Stomach smooth muscle (tissue), 2 donors: ENCODE results near the gene CHKA.
"Not testable (repeated sequence)": the region's sequence is repeated elsewhere in the genome, so short reads cannot be mapped to it uniquely, and the experiment has no call there.

ENCODE experiments used
- H3K27ac ChIP-seq: one replicate; pipeline ENCODE4 v1.7.0; 2013; ENCODE audit warnings: mild to moderate bottlenecking, low read length, inconsistent platforms
- H3K27me3 ChIP-seq, 2 donors: one replicate each; pipeline ENCODE4 v1.7.0; 2013; ENCODE audit warnings: low read length in 2 of 2; ENCODE audit not compliant: insufficient read depth in 2 of 2, control insufficient read depth in 1 of 2
- H3K36me3 ChIP-seq, 2 donors: one replicate each; pipeline ENCODE4 v1.7.0; 2013; ENCODE audit warnings: low read length in 2 of 2; ENCODE audit not compliant: control insufficient read depth in 2 of 2, insufficient read depth in 2 of 2
- H3K4me1 ChIP-seq: one replicate; pipeline ENCODE4 v1.7.0; 2013; ENCODE audit warnings: low read length; ENCODE audit not compliant: control insufficient read depth, insufficient read depth
- H3K4me3 ChIP-seq, 2 donors: one replicate each; pipeline ENCODE4 v1.7.0; 2013; ENCODE audit warnings: low read length in 2 of 2
- H3K9ac ChIP-seq, 2 donors: one replicate each; pipeline ENCODE4 v1.7.0; 2013; ENCODE audit warnings: low read length in 2 of 2, mild to moderate bottlenecking in 1 of 2
- H3K9me3 ChIP-seq, 2 donors: one replicate each; pipeline ENCODE4 v1.7.0; 2013; ENCODE audit warnings: low read length in 2 of 2; ENCODE audit not compliant: control insufficient read depth in 2 of 2
- donor health status: healthy.
- donor health status: Pancreatic carcinoma.

The CHKA gene

DNA sequence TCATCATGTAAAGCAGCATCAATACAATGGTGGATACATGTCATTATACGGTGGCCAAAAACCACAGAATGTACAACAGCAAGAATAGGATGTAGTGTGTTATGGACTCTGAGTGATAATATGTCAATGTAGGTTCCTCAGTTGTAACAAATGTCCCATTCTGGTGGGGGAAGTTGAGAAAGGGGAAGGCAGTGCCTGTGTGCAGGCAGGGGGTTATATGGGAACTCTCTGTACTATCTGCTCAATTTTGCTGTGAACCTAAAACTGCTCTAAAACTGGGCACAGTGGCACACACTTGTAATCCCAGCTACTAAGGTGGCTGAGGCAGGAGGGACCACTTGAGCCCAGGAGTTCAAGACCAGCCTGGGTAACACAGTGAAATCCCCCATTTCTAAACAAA lies 5.9 kb downstream of the CHKA start:
- Histone ChIP-seq H3K4me1 (peaks cover 25% of the 10 kb centered on the region), H3K9me3 (no peaks in the 10 kb centered on the region), H3K27ac (no peak overlapping the region), H3K27me3 (no peaks in the 10 kb centered on the region), H3K9ac (no peak overlapping the region), H3K4me3 (no peak overlapping the region), H3K36me3 (no peaks in the 10 kb centered on the region)

DNA sequence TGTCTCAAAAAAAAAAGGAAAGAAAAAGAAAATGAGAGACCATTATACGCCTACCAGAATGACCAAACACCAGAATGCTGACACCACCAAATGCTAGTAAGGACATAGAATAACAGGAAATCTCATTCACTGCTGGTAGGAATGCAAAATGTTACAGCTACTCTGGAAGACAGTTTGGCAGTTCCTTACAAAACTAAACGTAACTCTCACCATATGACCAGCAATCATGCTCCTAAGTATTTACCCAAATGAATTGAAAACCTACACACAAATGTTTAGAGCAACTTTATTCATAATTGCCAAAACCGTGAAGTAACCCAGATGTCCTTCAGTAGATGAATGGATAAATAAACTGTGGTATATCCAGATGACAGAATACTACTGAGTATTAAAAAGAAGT lies 7.2 kb downstream of the CHKA start:
- Histone ChIP-seq H3K4me3 (no peak overlapping the region), H3K9ac (no peak overlapping the region), H3K36me3 (no peaks in the 10 kb centered on the region), H3K4me1 (peaks cover 20% of the 10 kb centered on the region), H3K27me3 (no peaks in the 10 kb centered on the region), H3K27ac (no peak overlapping the region), H3K9me3 (no peaks in the 10 kb centered on the region)

DNA sequence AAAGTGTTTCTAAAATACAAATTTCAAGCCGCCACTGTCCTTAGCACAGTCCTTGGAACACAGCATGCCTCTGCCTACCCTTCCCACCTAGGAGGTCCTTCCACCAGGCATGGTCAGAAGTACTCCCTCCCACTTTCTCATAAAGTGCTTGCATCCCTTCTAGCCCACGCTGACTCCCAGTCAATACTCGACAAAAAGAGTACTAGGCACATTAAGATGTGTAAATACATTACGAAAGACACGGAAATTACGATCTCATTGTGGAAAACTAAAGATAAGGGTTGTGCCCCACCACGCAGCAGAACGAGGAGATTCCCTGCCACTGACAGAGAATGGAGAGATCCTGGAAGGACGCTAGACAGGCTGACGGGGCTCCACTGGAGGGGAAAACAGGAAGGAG lies 13.5 kb downstream of the CHKA start:
- Histone ChIP-seq H3K9me3 (no peaks in the 10 kb centered on the region), H3K27me3 (no peaks in the 10 kb centered on the region), H3K4me3 (no peak overlapping the region), H3K4me1 (peaks cover 12% of the 10 kb centered on the region), H3K36me3 (no peaks in the 10 kb centered on the region), H3K9ac (no peak overlapping the region), H3K27ac (no peak overlapping the region)

DNA sequence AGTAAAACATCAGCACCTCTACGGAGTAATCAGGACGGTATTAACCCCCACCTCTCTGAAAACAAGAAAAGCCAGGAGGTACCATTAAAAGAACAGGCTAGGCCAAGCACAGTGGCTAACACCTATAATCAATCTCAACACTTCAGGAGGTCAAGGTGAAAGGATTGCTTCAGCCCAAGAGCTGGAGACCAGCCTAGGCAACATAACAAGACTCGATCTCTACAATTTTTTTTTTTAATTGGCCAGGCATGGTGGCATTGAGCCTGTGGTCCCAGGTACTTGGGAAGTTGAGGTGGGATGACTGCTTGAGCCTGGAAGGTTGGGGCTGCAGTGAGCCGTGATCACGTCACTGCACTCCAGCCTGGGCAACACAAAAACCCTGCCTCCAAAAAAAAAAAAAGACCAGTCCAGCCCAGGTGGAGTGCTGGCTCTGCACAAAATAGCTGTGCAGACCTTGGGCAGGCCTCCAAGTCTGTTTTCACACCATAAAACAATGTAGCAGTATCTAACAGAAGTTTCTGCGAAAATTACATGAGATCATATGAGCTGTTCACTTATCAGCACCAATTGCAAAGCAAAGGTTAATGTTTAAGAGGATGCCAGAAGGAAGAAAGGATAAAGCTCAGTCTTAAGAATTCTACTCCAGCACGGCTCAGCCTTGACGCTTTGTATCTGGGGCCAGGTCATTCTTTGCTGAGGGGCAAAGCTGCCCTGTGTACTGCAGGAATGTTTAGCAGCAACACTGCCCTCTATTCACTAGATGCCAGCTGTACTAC lies 14.8 kb downstream of the CHKA start:
- H3K36me3 ChIP-seq: no peaks in the 10 kb centered on the region
- no peak overlapping the region for H3K27ac ChIP-seq
- no peaks in the 10 kb centered on the region for H3K27me3 ChIP-seq
- H3K4me1 ChIP-seq: peaks cover 12% of the 10 kb centered on the region
- no peak overlapping the region for H3K4me3 ChIP-seq
- no peak overlapping the region for H3K9ac ChIP-seq
- no peaks in the 10 kb centered on the region for H3K9me3 ChIP-seq

DNA sequence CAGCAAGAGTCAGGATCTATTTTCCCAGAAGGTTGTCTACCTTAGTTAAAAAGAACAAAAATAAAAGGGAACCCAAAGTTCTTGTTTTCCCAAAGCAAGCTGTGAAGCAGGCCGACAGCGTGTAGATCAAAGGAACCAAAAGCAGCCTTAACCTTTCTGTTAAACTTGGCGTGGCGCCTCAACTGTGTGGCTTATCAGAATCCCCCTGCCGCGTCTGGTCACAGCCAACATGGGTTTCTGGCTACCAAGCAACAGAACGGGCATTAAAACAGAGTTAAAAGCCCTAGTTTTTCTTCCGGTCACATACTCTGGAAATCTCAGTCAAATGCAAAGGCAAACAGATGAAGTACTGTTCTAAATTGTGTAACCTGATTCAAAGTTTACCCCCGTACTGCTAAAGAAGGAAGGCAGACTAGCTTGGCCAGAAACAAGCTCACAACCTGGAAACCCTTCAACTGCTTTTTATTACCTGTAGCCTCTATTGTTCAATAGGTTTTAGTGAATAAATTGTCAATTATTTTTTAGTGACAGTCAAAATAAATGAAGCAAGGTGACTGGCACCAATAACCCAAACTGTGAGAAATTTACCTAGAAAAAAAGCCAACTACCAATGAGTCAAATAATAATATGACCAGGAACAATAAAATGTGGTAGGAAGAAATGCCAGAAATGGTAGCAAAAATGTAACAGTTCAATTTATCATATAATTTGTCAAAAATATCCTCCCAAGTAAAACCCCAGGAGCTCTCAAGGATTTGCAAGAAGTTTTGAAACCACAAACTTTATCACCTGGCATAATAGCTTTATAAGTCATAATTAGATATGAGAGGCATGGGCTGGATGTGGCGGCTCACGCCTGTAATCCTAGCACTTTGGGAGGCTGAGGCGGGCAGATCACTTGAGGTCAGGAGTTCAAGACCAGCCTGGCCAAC lies 21.4 kb downstream of the CHKA start:
- Histone ChIP-seq H3K4me3 (peak overlapping the region in 1 of 2 donors; percentile 54), H3K27me3 (no peaks in the 10 kb centered on the region), H3K27ac (peak overlapping the region; percentile 18), H3K36me3 (no peaks in the 10 kb centered on the region), H3K9me3 (no peaks in the 10 kb centered on the region), H3K9ac (peak overlapping the region in 1 of 2 donors; percentile 36), H3K4me1 (peaks cover 6% of the 10 kb centered on the region)

DNA sequence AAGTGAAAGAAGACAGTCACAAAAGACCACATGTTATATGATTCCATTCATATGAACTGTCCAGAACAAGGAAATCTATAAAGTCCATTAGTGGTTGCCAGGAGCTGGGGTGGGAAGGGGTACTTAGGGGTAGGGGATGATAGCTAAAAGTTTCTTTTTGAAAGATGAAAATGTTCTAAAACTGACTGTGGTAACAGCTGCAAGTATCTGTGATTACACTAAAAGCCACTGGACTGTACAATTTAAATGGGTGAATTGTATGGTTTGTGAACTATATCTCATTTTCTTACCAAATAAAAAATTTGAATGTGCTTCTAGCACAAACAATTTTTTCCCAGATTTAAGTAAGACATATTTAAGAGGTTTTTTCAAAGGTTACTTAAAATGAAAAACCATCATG lies 22.1 kb downstream of the CHKA start:
- Histone ChIP-seq H3K27me3 (no peaks in the 10 kb centered on the region), H3K36me3 (no peaks in the 10 kb centered on the region), H3K27ac (peak overlapping the region; percentile 18), H3K4me3 (no peak overlapping the region), H3K9ac (no peak overlapping the region), H3K9me3 (no peaks in the 10 kb centered on the region), H3K4me1 (peaks cover 6% of the 10 kb centered on the region)

DNA sequence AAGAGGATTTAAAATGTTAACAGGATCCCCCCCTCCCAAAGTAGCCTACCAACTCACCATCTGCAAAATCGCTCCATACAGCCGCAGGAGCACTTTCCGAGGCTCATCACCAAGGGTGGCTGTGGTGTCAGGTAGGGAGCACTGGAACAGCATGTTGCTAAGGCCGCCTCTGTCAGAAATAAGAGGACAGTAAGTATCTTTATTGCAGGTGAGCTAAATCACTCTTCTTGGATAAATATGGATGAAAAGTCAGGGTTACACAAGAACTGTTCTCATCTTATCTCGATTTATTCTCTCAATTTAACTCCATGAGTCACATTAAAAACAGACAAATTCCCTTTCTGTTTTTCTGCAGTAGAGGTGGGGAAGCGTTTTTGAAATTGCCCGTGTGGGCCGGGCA lies 24.2 kb downstream of the CHKA start:
- H3K9me3 ChIP-seq: no peaks in the 10 kb centered on the region
- no peak overlapping the region for H3K9ac ChIP-seq
- H3K4me1 ChIP-seq: peaks cover 6% of the 10 kb centered on the region
- no peaks in the 10 kb centered on the region for H3K27me3 ChIP-seq
- H3K36me3 ChIP-seq: no peaks in the 10 kb centered on the region
- no peak overlapping the region for H3K27ac ChIP-seq
- H3K4me3 ChIP-seq: no peak overlapping the region

DNA sequence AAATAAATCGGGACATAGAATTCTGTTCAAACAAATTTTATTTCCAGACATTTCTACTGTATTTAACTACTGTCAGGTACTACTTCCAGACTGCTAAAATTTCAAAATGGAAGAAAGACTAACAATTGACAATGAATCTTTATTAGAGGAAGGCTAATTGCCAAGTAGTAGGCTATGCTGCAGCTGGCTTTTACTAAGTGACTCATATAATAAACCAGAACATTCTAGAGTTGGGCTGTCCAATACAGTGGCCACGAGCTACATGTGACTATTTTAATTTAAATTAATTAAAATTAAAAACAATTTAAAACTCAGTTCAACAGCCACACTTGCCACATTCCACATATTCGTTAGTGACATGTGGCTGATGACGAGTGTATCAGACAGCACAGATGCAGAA lies 27.6 kb downstream of the CHKA start:
- Histone ChIP-seq H3K36me3 (peaks cover 0 to 2% of the 10 kb centered on the region in 2 donors), H3K27ac (no peak overlapping the region), H3K9me3 (no peaks in the 10 kb centered on the region), H3K27me3 (no peaks in the 10 kb centered on the region), H3K4me1 (no peaks in the 10 kb centered on the region), H3K4me3 (no peak overlapping the region), H3K9ac (no peak overlapping the region)

DNA sequence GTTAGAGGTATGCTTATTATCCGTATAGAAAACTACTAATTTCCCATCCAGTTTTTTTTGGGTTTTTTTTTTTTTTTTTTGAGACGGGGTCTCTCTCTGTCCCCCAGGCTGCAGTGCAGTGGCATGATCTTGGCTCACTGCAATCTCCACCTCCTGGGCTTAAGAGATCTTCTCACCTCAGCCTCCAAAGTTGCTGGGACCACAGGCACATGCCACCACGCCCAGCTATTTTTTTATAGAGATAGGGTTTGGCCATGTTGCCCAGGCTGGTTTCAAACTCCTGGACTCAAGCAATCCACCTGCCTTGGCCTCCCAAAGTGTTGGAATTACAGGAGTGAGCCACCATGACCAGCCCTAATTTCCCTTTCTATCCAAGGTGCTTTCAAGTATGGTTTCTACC lies 28.2 kb downstream of the CHKA start:
- H3K9ac ChIP-seq, H3K9me3 ChIP-seq, H3K27me3 ChIP-seq, H3K4me3 ChIP-seq, H3K4me1 ChIP-seq, H3K27ac ChIP-seq, H3K36me3 ChIP-seq: not testable (repeated sequence)

DNA sequence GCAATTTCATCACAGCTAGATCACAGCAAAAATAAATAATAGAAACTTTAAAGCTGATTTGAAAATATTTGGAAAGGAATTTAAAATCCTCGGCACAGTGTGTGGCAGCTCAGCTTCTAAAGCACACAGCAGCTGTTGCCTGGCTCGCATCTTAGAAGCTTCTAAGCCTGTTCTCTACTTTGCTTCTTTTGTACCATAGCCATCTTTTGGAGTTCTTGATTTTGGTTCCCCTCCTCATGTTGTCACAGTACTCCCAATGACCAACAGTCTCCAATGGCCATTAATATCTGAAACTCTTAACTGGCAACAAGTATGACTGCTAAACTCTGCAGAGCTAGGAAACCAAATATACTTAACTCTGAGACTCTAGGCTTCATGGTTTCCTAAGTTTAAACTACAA lies 28.8 kb downstream of the CHKA start:
- Histone ChIP-seq H3K9ac (no peak overlapping the region), H3K4me3 (no peak overlapping the region), H3K36me3 (peaks cover 0 to 2% of the 10 kb centered on the region in 2 donors), H3K27ac (no peak overlapping the region), H3K27me3 (no peaks in the 10 kb centered on the region), H3K4me1 (no peaks in the 10 kb centered on the region), H3K9me3 (no peaks in the 10 kb centered on the region)

DNA sequence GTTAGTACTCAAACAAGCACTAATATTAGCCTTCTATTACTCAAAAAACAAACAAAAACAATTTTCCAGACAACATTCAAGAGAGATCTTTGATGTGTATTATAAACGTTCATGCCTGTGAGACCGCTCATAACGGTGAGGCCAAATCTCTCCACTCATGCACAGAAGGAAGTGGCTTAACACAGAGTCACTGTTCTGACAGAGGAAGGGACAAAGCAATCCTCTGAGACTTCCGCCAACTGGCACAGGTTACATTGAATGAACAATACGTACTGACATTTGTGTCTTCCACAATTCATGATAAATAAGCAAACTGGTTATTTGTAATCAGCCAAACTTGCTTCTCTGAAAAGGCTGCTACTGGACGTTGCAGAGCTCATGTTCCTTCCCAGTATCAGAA lies 30.5 kb downstream of the CHKA start:
- Histone ChIP-seq H3K27ac (no peak overlapping the region), H3K4me1 (no peaks in the 10 kb centered on the region), H3K9ac (no peak overlapping the region), H3K4me3 (no peak overlapping the region), H3K36me3 (peaks cover 0 to 2% of the 10 kb centered on the region in 2 donors), H3K9me3 (no peaks in the 10 kb centered on the region), H3K27me3 (no peaks in the 10 kb centered on the region)
